GM23338 (cell line): ENCODE results near the gene SEMA7A. TPM values are rescaled to one million over a fixed set of nuclear protein-coding genes. Genes with fewer than 3 reads are reported as not detected.

Experiments used
- JUNB ChIP-seq: IDR thresholded peaks from one replicate; pipeline ENCODE4 v1.6.1; 2016; ENCODE audit warnings: antibody characterized with exemption; ENCODE audit not compliant: unreplicated experiment
- POLR2AphosphoS5 ChIP-seq: IDR thresholded peaks from 2 replicates; pipeline ENCODE4 v1.6.1; 2016; ENCODE audit warnings: antibody characterized with exemption, low read depth
- REST ChIP-seq: IDR thresholded peaks from one replicate; pipeline ENCODE4 v1.6.1; 2018; ENCODE audit warnings: antibody characterized with exemption; ENCODE audit not compliant: unreplicated experiment
- STAT1 ChIP-seq: IDR thresholded peaks from one replicate; pipeline ENCODE4 v1.6.1; 2016; ENCODE audit warnings: antibody characterized with exemption; ENCODE audit not compliant: unreplicated experiment
- ZNF114 ChIP-seq: fragments of 250-450 bp; sonication (Bioruptor Pico); IDR thresholded peaks from 2 replicates; pipeline ENCODE4 v1.5.0; 2020; ENCODE audit warnings: mild to moderate bottlenecking, moderate library complexity
- ZNF462 ChIP-seq: fragments of 250-450 bp; sonication (Bioruptor Pico); IDR thresholded peaks from 2 replicates; pipeline ENCODE4 v1.5.0; 2020; ENCODE audit warnings: mild to moderate bottlenecking, moderate library complexity
- polyA plus RNA-seq: library from polyadenylated mRNA; unstranded; fragments of >200 nt; fragmentation: Nextera tagmentation; extraction: Ambion mirVana; gene quantifications from 2 replicates; pipeline ENCODE4 v1.2.1, GENCODE V29; 2016
- total RNA-seq: library from RNA; depleted of rRNA; stranded (reverse); fragments of >200 nt; shearing (Covaris generic); gene quantifications from 2 replicates; pipeline ENCODE4 v1.2.3, GENCODE V29; 2014

Gene SEMA7A
- total and polyA plus RNA-seq, 2 experiments from 2014 or later: 2.0 to 14.1 TPM

GRCh38 chr15:74376825-74377581, 56.8 kb downstream of the SEMA7A start (continued):
- TF ChIP-seq ZNF462: no peak
- TF ChIP-seq JUNB: no peak
- no peak for TF ChIP-seq REST
- TF ChIP-seq POLR2AphosphoS5: no peak
- no peak for TF ChIP-seq STAT1
- TF ChIP-seq ZNF114: no peak
